H9 (cell line): ENCODE data around the gene IL9. TPM values are rescaled to one million over a fixed set of nuclear protein-coding genes. Genes with fewer than 3 reads are reported as not detected.
A peak's percentile ranks its signal among the peaks of the same experiment; 100 is the strongest.

Experiments used
- DNase-seq: peaks from one replicate; pipeline ENCODE4 v3.0.0-alpha.2; 2017
- H2AFZ ChIP-seq: one replicate; pipeline ENCODE4 v1.6.1; 2013; ENCODE audit warnings: mild to moderate bottlenecking, low read length, control low read depth, moderate library complexity
- H2AK5ac ChIP-seq: 2 replicates; pipeline ENCODE4 v1.6.1; 2013; ENCODE audit warnings: low read length, control low read depth, mixed read lengths; ENCODE audit not compliant: insufficient read length
- H2BK120ac ChIP-seq: one replicate; pipeline ENCODE4 v1.6.1; 2013; ENCODE audit warnings: low read depth, mild to moderate bottlenecking, low read length, control low read depth, inconsistent platforms; ENCODE audit not compliant: poor library complexity, severe bottlenecking
- H2BK12ac ChIP-seq: 2 replicates; pipeline ENCODE4 v1.6.1; 2013; ENCODE audit warnings: low read length, control low read depth, mixed read lengths, low read depth; ENCODE audit not compliant: insufficient read length
- H2BK15ac ChIP-seq: 2 replicates; pipeline ENCODE4 v1.6.1; 2013; ENCODE audit warnings: low read depth, low read length, control low read depth
- H2BK20ac ChIP-seq: one replicate; pipeline ENCODE4 v1.6.1; 2013; ENCODE audit warnings: low read depth, mild to moderate bottlenecking, low read length, control low read depth, inconsistent platforms; ENCODE audit not compliant: poor library complexity, severe bottlenecking
- H2BK5ac ChIP-seq: 2 replicates; pipeline ENCODE4 v1.6.1; 2013; ENCODE audit warnings: low read length, control low read depth, mixed read lengths; ENCODE audit not compliant: insufficient read length
- H3K14ac ChIP-seq: 2 replicates; pipeline ENCODE4 v1.6.1; 2013; ENCODE audit warnings: low read length, control low read depth; ENCODE audit not compliant: insufficient read depth
- H3K18ac ChIP-seq: 2 replicates; pipeline ENCODE4 v1.6.1; 2013; ENCODE audit warnings: low read depth, mild to moderate bottlenecking, mixed read lengths, low read length, control low read depth; ENCODE audit not compliant: insufficient read length
- H3K23ac ChIP-seq: 2 replicates; pipeline ENCODE4 v1.6.1; 2013; ENCODE audit warnings: low read length, control low read depth, mixed read lengths, low read depth; ENCODE audit not compliant: insufficient read length
- H3K23me2 ChIP-seq: 2 replicates; pipeline ENCODE4 v1.6.1; 2013; ENCODE audit warnings: low read depth, mild to moderate bottlenecking, mixed read lengths, low read length, control low read depth; ENCODE audit not compliant: insufficient read length, poor library complexity, severe bottlenecking
- H3K27ac ChIP-seq: 2 replicates; pipeline ENCODE4 v1.5.1; 2013; ENCODE audit warnings: low read length, control low read depth, mixed read lengths, low read depth; ENCODE audit not compliant: insufficient read length
- H3K27me3 ChIP-seq: 2 replicates; pipeline ENCODE4 v1.6.1; 2013; ENCODE audit warnings: low read length, control low read depth, inconsistent platforms; ENCODE audit not compliant: insufficient read depth
- H3K4ac ChIP-seq: 2 replicates; pipeline ENCODE4 v1.6.1; 2013; ENCODE audit warnings: low read depth, mild to moderate bottlenecking, control low read depth, inconsistent platforms, low read length, moderate library complexity
- H3K4me1 ChIP-seq: 2 replicates; pipeline ENCODE4 v1.6.1; 2013; ENCODE audit warnings: low read length, control low read depth, inconsistent platforms; ENCODE audit not compliant: insufficient read depth
- H3K4me2 ChIP-seq: 2 replicates; pipeline ENCODE4 v1.6.1; 2013; ENCODE audit warnings: low read length, control low read depth, mixed read lengths; ENCODE audit not compliant: insufficient read length, insufficient read depth
- H3K56ac ChIP-seq: 2 replicates; pipeline ENCODE4 v1.6.1; 2013; ENCODE audit warnings: low read depth, mild to moderate bottlenecking, mixed read lengths, low read length, control low read depth; ENCODE audit not compliant: insufficient read length
- H3K79me1 ChIP-seq: 2 replicates; pipeline ENCODE4 v1.6.1; 2013; ENCODE audit warnings: low read depth, mild to moderate bottlenecking, moderate library complexity, low read length, control low read depth, inconsistent platforms; ENCODE audit not compliant: insufficient read depth, poor library complexity, severe bottlenecking
- H3K79me2 ChIP-seq: 2 replicates; pipeline ENCODE4 v1.6.1; 2013; ENCODE audit warnings: low read length, control low read depth, inconsistent platforms; ENCODE audit not compliant: insufficient read depth
- H3K9ac ChIP-seq: 2 replicates; pipeline ENCODE4 v1.6.1; 2013; ENCODE audit warnings: low read length, control low read depth, mixed read lengths; ENCODE audit not compliant: insufficient read length; ENCODE audit errors: extremely low read depth
- H3K9me3 ChIP-seq: one replicate; pipeline ENCODE4 v1.6.1; 2013; ENCODE audit warnings: low read depth, low read length, inconsistent platforms; ENCODE audit not compliant: control insufficient read depth
- H3T11ph ChIP-seq: one replicate; pipeline ENCODE4 v1.6.1; 2013; ENCODE audit warnings: mild to moderate bottlenecking, low read length, control low read depth, inconsistent platforms
- H4K20me1 ChIP-seq: one replicate; pipeline ENCODE4 v1.6.1; 2013; ENCODE audit not compliant: control insufficient read depth, insufficient read length, insufficient read depth
- H4K5ac ChIP-seq: 2 replicates; pipeline ENCODE4 v1.6.1; 2013; ENCODE audit warnings: low read depth, mild to moderate bottlenecking, mixed read lengths, low read length, control low read depth; ENCODE audit not compliant: insufficient read length
- H4K8ac ChIP-seq: replicated peaks from 2 replicates; pipeline ENCODE4 v1.6.1; 2013; ENCODE audit warnings: low read length, control low read depth, mixed read lengths, low read depth; ENCODE audit not compliant: insufficient read length
- H4K91ac ChIP-seq: 2 replicates; pipeline ENCODE4 v1.6.1; 2013; ENCODE audit warnings: low read depth, mild to moderate bottlenecking, moderate library complexity, mixed read lengths, low read length, control low read depth; ENCODE audit not compliant: insufficient read length
- H3K27ac Mint-ChIP-seq, 3 experiments: 2 replicates in 2 of 3; 3 replicates in 1 of 3; pipeline ENCODE4 v1.8.0; 2020 to 2021; ENCODE audit warnings: mixed read lengths in 3 of 3, mild to moderate bottlenecking in 1 of 3, moderate library complexity in 1 of 3
- H3K27me3 Mint-ChIP-seq: 2 replicates; pipeline ENCODE4 v1.8.0; 2021; ENCODE audit warnings: low read depth, mild to moderate bottlenecking, moderate library complexity, mixed read lengths
- H3K36me3 Mint-ChIP-seq, 3 experiments: 2 replicates in 2 of 3; 3 replicates in 1 of 3; pipeline ENCODE4 v1.8.0; 2020 to 2021; ENCODE audit warnings: low read depth in 3 of 3, mixed read lengths in 3 of 3; ENCODE audit not compliant: insufficient read depth in 1 of 3
- H3K4me1 Mint-ChIP-seq, 2 experiments: 2 replicates each; pipeline ENCODE4 v1.8.0; 2020; ENCODE audit warnings: mixed read lengths in 2 of 2
- H3K4me3 Mint-ChIP-seq, 2 experiments: 2 replicates in 1 of 2; 3 replicates in 1 of 2; pipeline ENCODE4 v1.8.0; 2020 to 2021; ENCODE audit warnings: mild to moderate bottlenecking in 2 of 2, mixed read lengths in 2 of 2, moderate library complexity in 1 of 2
- H3K9me3 Mint-ChIP-seq, 2 experiments: 2 replicates in 1 of 2; 3 replicates in 1 of 2; pipeline ENCODE4 v1.8.0; 2020; ENCODE audit warnings: mild to moderate bottlenecking in 2 of 2, mixed read lengths in 2 of 2, moderate library complexity in 1 of 2
- WGBS: extraction: QIAGEN DNeasy Blood & Tissue Kit; methylation state at CpG from one replicate; pipeline ENCODE4 v1.1.7; 2013; ENCODE audit warnings: missing lambda C conversion rate, low lambda C conversion rate, mixed read lengths; ENCODE audit not compliant: insufficient read length; ENCODE audit errors: extremely low coverage; 5-methylcytosine and 5-hydroxymethylcytosine counted together
- total RNA-seq: library from RNA; stranded (reverse); gene quantifications from 2 replicates; pipeline ENCODE4 v1.2.1, GENCODE V29; 2021
- TF ChIP-seq, protein P1 (sequence below): fragments of 200-600 bp; sonication (generic); conservative IDR thresholded peaks from 3 replicates; pipeline ENCODE4 v1.8.0; 2021; ENCODE audit warnings: antibody characterized with exemption, mild to moderate bottlenecking

Gene IL9
- total RNA-seq, 1 experiment from 2014 or later = not detected

DNA sequence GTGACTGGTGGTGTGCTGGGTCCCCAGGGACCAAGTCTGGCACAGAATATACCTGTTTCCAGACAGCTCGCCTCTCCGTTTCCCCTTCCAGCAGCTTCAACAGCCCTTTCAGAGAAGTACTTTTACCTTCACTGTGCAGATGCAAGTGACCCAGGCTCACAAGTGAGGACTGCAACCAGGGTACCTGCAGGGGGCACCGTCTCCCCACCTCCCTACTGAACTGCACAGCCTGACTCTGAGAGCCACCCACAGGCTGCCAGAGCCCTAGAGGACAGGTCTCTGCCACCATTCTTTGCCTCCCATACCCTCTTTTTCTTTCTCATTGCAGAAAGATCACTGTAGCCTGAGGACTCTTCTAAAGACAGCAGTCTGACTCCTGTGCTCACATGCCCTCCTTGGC, 15.4 kb downstream of the IL9 start:
- H3K4me2 ChIP-seq = no peak overlapping the region
- TF ChIP-seq, protein P1, sequence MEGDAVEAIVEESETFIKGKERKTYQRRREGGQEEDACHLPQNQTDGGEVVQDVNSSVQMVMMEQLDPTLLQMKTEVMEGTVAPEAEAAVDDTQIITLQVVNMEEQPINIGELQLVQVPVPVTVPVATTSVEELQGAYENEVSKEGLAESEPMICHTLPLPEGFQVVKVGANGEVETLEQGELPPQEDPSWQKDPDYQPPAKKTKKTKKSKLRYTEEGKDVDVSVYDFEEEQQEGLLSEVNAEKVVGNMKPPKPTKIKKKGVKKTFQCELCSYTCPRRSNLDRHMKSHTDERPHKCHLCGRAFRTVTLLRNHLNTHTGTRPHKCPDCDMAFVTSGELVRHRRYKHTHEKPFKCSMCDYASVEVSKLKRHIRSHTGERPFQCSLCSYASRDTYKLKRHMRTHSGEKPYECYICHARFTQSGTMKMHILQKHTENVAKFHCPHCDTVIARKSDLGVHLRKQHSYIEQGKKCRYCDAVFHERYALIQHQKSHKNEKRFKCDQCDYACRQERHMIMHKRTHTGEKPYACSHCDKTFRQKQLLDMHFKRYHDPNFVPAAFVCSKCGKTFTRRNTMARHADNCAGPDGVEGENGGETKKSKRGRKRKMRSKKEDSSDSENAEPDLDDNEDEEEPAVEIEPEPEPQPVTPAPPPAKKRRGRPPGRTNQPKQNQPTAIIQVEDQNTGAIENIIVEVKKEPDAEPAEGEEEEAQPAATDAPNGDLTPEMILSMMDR = peak; percentile 72

More for the DNA sequence above, 15.4 kb downstream of the IL9 start:
- DNase-seq = peak; percentile 80
- no peak overlapping the region for H3K23ac ChIP-seq
- H4K20me1 ChIP-seq = no peaks in the 10 kb centered on the region
- no peaks in the 10 kb centered on the region for H3K9me3 ChIP-seq
- H3K4me1 ChIP-seq = no peaks in the 10 kb centered on the region; the same call in 1 of the 2 replicates
- H3T11ph ChIP-seq = no peak overlapping the region
- no CpG with 5 or more reads among the region's 3 CpGs for WGBS
- no peak overlapping the region for H4K91ac ChIP-seq
- no peak overlapping the region for H2BK120ac ChIP-seq
- no peak overlapping the region for H3K4ac ChIP-seq
- H3K79me1 ChIP-seq = no peaks in the 10 kb centered on the region
- H3K9me3 Mint-ChIP-seq = no peaks in the 10 kb centered on the region
- H3K27me3 Mint-ChIP-seq = peaks cover 23% of the 10 kb centered on the region
- no peak overlapping the region for H2BK5ac ChIP-seq
- no peak overlapping the region for H3K56ac ChIP-seq
- H3K4me3 Mint-ChIP-seq = no peak overlapping the region
- no peak overlapping the region for H3K9ac ChIP-seq
- no peaks in the 10 kb centered on the region for H3K36me3 Mint-ChIP-seq
- H2AK5ac ChIP-seq = no peak overlapping the region
- no peak overlapping the region for H3K27ac ChIP-seq
- H3K27ac Mint-ChIP-seq = no peak overlapping the region; a peak in 2 of 7 replicates
- no peaks in the 10 kb centered on the region for H3K79me2 ChIP-seq
- H3K27me3 ChIP-seq = no peaks in the 10 kb centered on the region
- no peak overlapping the region for H2BK20ac ChIP-seq
- H2BK15ac ChIP-seq = no peak overlapping the region
- no peak overlapping the region for H4K8ac ChIP-seq
- H3K4me1 Mint-ChIP-seq = peaks cover 17 to 23% of the 10 kb centered on the region in 2 experiments
- H2BK12ac ChIP-seq = no peak overlapping the region
- no peak overlapping the region for H3K18ac ChIP-seq
- H3K23me2 ChIP-seq = no peaks in the 10 kb centered on the region
- H3K14ac ChIP-seq = no peak overlapping the region
- no peak overlapping the region for H2AFZ ChIP-seq
- no peak overlapping the region for H4K5ac ChIP-seq
